Liver (tissue), 3 donors: ENCODE results near the gene TGFBR3L.

Experiments used
- EGR1 ChIP-seq, 2 donors: IDR thresholded peaks; 2 replicates each; pipeline ENCODE4 v1.6.1; 2016 to 2018; ENCODE audit warnings: antibody characterized with exemption in 2 of 2, low read depth in 2 of 2
- FOXA2 ChIP-seq: IDR thresholded peaks from 2 replicates; pipeline ENCODE4 v1.6.1; 2016; ENCODE audit warnings: antibody characterized with exemption
- GABPA ChIP-seq, 2 donors: IDR thresholded peaks in 1 of 2; conservative IDR thresholded peaks in 1 of 2; 2 replicates each; pipeline ENCODE4 v1.6.1; 2016; ENCODE audit warnings: antibody characterized with exemption in 2 of 2, mild to moderate bottlenecking in 1 of 2, moderate library complexity in 1 of 2
- HNF4A ChIP-seq, 2 donors: conservative IDR thresholded peaks; 2 replicates each; pipeline ENCODE4 v1.6.1; 2016; ENCODE audit warnings: antibody characterized with exemption in 2 of 2, mild to moderate bottlenecking in 2 of 2
- RAD21 ChIP-seq, 2 donors: IDR thresholded peaks; 2 replicates each; pipeline ENCODE4 v1.6.1; 2016; ENCODE audit warnings: antibody characterized with exemption in 2 of 2, mild to moderate bottlenecking in 2 of 2
- RXRA ChIP-seq, 2 donors: IDR thresholded peaks; 2 replicates each; pipeline ENCODE4 v1.6.1; 2017 to 2018; ENCODE audit warnings: antibody characterized with exemption in 2 of 2, mild to moderate bottlenecking in 1 of 2
- SP1 ChIP-seq: IDR thresholded peaks from 2 replicates; pipeline ENCODE4 v1.6.1; 2018; ENCODE audit warnings: antibody characterized with exemption, mild to moderate bottlenecking
- TAF1 ChIP-seq: conservative IDR thresholded peaks from 2 replicates; pipeline ENCODE4 v1.6.1; 2016; ENCODE audit warnings: antibody characterized with exemption, mild to moderate bottlenecking
- YY1 ChIP-seq: IDR thresholded peaks from 2 replicates; pipeline ENCODE4 v1.6.1; 2016; ENCODE audit warnings: antibody characterized with exemption, mild to moderate bottlenecking
- TF ChIP-seq, protein P1 (sequence below): fragments of 150-350 bp; IDR thresholded peaks from 2 replicates; pipeline ENCODE4 v1.5.1; 2017; ENCODE audit warnings: improper control_type of control experiment, low read depth, low read length; ENCODE audit not compliant: missing input control
- TF ChIP-seq, protein P2 (sequence below): IDR thresholded peaks from 2 replicates; pipeline ENCODE4 v1.6.1; 2016; ENCODE audit warnings: antibody characterized with exemption, mild to moderate bottlenecking
- TF ChIP-seq, protein P3 (sequence below): IDR thresholded peaks from 2 replicates; pipeline ENCODE4 v1.6.1; 2016; ENCODE audit warnings: antibody characterized with exemption
- TF ChIP-seq, protein P4 (sequence below): IDR thresholded peaks from 2 replicates; pipeline ENCODE4 v1.6.1; 2016; ENCODE audit warnings: antibody characterized with exemption
- TF ChIP-seq, protein P5 (sequence below): IDR thresholded peaks from 2 replicates; pipeline ENCODE4 v1.6.1; 2016; ENCODE audit warnings: antibody characterized with exemption
- donor health status: healthy.
- donor health status: healthy.

DNA sequence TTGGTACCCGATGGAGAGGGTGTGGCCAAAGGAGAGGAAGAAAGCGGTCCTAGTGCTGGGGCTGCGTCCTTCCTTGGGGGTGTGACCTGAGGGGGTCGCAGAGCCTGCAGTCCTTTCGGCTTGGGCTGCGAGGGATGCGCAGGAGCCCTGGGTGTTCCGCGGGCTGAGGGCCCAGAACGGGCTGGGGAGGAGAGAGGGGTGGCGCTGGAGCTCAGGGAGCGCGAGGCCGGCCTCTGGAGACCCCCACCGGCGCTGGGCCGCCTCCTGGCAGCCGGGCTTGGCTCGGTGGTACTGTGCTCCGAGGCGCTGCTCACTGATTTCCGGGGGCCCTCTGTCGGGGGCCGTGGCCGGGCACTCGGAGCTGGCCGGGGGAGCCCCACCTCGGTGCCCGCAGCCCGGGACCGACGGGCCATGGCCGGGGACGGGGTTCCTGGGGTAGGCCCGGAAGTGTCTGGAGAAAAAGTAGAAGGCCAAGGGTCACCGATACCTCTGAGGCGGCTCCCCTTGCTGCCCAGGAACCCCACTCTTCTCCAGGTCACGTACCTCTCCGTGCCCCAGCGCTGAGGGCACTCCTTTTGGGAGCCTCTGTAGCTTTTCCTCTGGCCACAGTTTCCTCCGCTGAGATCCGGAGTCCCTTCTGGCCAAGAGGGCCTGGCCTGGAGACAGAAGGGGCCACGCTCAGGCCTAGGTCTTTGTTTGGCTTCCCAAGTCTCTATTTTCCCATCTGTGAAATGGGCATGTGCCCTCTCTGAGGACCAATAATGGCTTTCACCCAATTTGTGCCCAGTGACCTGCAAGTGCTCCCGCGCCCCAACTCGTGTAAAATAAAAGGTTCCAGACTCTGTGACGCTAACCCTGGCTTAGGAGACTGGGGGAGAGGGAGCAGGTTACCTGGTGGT is 42.1 kb upstream of the TGFBR3L start:
- TF ChIP-seq, protein P1, sequence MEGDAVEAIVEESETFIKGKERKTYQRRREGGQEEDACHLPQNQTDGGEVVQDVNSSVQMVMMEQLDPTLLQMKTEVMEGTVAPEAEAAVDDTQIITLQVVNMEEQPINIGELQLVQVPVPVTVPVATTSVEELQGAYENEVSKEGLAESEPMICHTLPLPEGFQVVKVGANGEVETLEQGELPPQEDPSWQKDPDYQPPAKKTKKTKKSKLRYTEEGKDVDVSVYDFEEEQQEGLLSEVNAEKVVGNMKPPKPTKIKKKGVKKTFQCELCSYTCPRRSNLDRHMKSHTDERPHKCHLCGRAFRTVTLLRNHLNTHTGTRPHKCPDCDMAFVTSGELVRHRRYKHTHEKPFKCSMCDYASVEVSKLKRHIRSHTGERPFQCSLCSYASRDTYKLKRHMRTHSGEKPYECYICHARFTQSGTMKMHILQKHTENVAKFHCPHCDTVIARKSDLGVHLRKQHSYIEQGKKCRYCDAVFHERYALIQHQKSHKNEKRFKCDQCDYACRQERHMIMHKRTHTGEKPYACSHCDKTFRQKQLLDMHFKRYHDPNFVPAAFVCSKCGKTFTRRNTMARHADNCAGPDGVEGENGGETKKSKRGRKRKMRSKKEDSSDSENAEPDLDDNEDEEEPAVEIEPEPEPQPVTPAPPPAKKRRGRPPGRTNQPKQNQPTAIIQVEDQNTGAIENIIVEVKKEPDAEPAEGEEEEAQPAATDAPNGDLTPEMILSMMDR = no peak
- TF ChIP-seq, protein P2, sequence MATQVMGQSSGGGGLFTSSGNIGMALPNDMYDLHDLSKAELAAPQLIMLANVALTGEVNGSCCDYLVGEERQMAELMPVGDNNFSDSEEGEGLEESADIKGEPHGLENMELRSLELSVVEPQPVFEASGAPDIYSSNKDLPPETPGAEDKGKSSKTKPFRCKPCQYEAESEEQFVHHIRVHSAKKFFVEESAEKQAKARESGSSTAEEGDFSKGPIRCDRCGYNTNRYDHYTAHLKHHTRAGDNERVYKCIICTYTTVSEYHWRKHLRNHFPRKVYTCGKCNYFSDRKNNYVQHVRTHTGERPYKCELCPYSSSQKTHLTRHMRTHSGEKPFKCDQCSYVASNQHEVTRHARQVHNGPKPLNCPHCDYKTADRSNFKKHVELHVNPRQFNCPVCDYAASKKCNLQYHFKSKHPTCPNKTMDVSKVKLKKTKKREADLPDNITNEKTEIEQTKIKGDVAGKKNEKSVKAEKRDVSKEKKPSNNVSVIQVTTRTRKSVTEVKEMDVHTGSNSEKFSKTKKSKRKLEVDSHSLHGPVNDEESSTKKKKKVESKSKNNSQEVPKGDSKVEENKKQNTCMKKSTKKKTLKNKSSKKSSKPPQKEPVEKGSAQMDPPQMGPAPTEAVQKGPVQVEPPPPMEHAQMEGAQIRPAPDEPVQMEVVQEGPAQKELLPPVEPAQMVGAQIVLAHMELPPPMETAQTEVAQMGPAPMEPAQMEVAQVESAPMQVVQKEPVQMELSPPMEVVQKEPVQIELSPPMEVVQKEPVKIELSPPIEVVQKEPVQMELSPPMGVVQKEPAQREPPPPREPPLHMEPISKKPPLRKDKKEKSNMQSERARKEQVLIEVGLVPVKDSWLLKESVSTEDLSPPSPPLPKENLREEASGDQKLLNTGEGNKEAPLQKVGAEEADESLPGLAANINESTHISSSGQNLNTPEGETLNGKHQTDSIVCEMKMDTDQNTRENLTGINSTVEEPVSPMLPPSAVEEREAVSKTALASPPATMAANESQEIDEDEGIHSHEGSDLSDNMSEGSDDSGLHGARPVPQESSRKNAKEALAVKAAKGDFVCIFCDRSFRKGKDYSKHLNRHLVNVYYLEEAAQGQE = no peak
- TF ChIP-seq, protein P3, sequence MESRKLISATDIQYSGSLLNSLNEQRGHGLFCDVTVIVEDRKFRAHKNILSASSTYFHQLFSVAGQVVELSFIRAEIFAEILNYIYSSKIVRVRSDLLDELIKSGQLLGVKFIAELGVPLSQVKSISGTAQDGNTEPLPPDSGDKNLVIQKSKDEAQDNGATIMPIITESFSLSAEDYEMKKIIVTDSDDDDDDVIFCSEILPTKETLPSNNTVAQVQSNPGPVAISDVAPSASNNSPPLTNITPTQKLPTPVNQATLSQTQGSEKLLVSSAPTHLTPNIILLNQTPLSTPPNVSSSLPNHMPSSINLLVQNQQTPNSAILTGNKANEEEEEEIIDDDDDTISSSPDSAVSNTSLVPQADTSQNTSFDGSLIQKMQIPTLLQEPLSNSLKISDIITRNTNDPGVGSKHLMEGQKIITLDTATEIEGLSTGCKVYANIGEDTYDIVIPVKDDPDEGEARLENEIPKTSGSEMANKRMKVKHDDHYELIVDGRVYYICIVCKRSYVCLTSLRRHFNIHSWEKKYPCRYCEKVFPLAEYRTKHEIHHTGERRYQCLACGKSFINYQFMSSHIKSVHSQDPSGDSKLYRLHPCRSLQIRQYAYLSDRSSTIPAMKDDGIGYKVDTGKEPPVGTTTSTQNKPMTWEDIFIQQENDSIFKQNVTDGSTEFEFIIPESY = no peak
- TF ChIP-seq SP1 (no peak), YY1 (no peak), FOXA2 (no peak), TAF1 (no peak), EGR1 (IDR thresholded peaks at IDR 0.05; ENCODE audit: low read depth in 2 of 2) (no peak), GABPA (IDR thresholded peaks at IDR 0.05 in 1 of 2, conservative IDR thresholded peaks at IDR 0.05 in 1 of 2) (no peak), RXRA (IDR thresholded peaks at IDR 0.05) (no peak), RAD21 (IDR thresholded peaks at IDR 0.05) (no peak), HNF4A (conservative IDR thresholded peaks at IDR 0.05) (no peak)
- TF ChIP-seq, protein P4, sequence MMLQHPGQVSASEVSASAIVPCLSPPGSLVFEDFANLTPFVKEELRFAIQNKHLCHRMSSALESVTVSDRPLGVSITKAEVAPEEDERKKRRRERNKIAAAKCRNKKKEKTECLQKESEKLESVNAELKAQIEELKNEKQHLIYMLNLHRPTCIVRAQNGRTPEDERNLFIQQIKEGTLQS = no peak
- TF ChIP-seq, protein P5, sequence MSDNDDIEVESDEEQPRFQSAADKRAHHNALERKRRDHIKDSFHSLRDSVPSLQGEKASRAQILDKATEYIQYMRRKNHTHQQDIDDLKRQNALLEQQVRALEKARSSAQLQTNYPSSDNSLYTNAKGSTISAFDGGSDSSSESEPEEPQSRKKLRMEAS = no peak
